ENCODE data around the gene MTA2. TPM values are rescaled to one million over a fixed set of nuclear protein-coding genes. Genes with fewer than 3 reads are reported as not detected.

The MTA2 gene
- polyA plus RNA-seq, 2 of the 4 experiments (the other 2 are of a cell fraction), result 21.8 to 85.0 TPM

DNA sequence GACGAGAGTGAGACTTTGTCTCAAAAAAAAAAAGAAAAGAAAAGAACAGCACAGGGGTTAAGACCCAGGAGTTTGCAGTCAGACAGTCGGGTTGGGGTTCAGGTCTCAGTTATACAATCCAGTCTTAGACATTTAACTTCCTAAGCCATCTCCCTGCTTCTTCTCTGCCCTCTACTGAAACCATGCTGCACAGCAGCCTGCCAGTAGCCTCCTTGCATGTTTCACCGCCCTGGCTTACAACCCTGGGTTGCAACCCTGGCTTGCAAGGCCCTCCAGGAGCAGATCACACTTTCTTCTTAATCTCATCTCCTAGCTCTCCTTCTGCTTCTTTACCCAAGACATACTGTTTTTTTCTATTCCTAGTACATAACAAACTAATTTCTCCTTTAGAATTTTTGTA, 26.0 kb upstream of the MTA2 start:
- CTCF ChIA-PET, result interaction anchor here (0.6 to 1.8 kb wide), 5 partner anchors 11 to 33 kb away, joined by 3 to 5 read pairs (median 3); partner anchors contain the start of gene EML3
- Histone ChIP-seq H3K4me3 (no peak overlapping the region), H3K27ac (no peak overlapping the region), H3K4me1 (no peaks in the 10 kb centered on the region), H3K9me3 (no peaks in the 10 kb centered on the region), H3K4me2 (no peak overlapping the region)
- 88% methylated on average over 3 of the region's 3 CpGs for WGBS (ENCODE audit: missing lambda C conversion rate)
- POLR2A ChIA-PET, result no interaction called here
- ATAC-seq (peak; percentile 42 to 64; a peak in 4 of 6 replicates), DNase-seq (ENCODE audit: low read depth in 1 of 2, low spot score in 1 of 2) (peak in 1 of 2 experiments; percentile 36), FAIRE-seq (no peak)
- no peak for TF ChIP-seq RAD21 (conservative IDR thresholded peaks at IDR 0.05 in 1 of 2, IDR thresholded peaks at IDR 0.05 in 1 of 2)
- no peak for TF ChIP-seq FOSB (CRISPR knock-in tag; IDR thresholded peaks at IDR 0.05)
- TF ChIP-seq RARB (CRISPR knock-in tag; IDR thresholded peaks at IDR 0.05), result no peak

DNA sequence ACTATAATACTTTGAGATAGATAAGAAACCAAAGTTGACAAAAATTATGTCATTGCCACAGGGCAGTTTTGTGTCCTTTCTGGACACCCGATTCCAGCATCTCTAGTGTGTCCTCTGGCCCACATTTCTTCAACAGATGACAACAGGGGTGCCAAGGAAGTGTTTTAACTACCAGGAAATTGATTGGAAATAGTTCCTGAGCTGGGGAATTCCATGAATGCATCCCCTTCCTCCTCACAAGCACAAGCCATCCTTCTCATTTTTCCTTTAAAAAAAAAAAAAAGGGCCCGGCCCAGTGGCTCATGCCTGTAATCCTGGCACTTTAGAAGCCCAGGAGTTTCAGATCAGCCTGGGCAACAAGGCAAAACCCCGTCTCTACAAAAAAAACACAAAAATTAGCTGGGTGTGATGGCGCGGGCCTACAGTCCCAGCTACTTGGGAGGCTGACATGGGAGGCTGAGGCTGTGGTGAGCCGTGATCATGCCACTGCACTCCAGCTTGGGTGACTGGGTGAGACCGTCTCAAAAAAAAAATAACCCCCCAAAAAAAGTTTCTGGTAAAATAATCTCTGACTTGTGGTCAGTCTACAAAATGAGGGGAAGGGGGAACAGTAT, 20.9 kb upstream of the MTA2 start:
- WGBS (ENCODE audit: missing lambda C conversion rate), result 94% methylated on average over 7 of the region's 7 CpGs
- TF ChIP-seq SMC3 (IDR thresholded peaks at IDR 0.05), result no peak
- TF ChIP-seq EP300 (IDR thresholded peaks at IDR 0.05), result no peak
- TF ChIP-seq, protein P1, sequence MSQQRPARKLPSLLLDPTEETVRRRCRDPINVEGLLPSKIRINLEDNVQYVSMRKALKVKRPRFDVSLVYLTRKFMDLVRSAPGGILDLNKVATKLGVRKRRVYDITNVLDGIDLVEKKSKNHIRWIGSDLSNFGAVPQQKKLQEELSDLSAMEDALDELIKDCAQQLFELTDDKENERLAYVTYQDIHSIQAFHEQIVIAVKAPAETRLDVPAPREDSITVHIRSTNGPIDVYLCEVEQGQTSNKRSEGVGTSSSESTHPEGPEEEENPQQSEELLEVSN (IDR thresholded peaks at IDR 0.05; ENCODE audit: borderline replicate concordance, low read depth), result no peak
- 0 out of 2 replicates have a peak, but pooled peaks have one; percentile 13 for TF ChIP-seq HOXB5 (CRISPR knock-in tag; IDR thresholded peaks at IDR 0.05)
- TF ChIP-seq GATA3 (IDR thresholded peaks at IDR 0.05; ENCODE audit: borderline replicate concordance), result no peak
- TF ChIP-seq, protein P2, sequence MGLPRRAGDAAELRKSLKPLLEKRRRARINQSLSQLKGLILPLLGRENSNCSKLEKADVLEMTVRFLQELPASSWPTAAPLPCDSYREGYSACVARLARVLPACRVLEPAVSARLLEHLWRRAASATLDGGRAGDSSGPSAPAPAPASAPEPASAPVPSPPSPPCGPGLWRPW (IDR thresholded peaks at IDR 0.05), result no peak
- TF ChIP-seq FOXS1 (CRISPR knock-in tag; IDR thresholded peaks at IDR 0.05), result no peak
- Histone ChIP-seq H3K4me3 (peak overlapping the region; percentile 20; the same call in 2 of the 3 replicates), H3K4me1 (peaks cover 15% of the 10 kb centered on the region), H3K4me2 (peak overlapping the region; percentile 69), H3K9me3 (no peaks in the 10 kb centered on the region), H3K27ac (peak overlapping the region; percentile 75 to 92)
- FAIRE-seq (no peak), DNase-seq (ENCODE audit: low read depth in 1 of 2, low spot score in 1 of 2) (no peak), ATAC-seq (no peak)
- CTCF ChIA-PET, result interaction anchor here (1.0 to 4.9 kb wide), 8 partner anchors 10 to 198 kb away, joined by 3 to 48 read pairs (median 4); partner anchors contain the start of genes EML3, ROM1 and TUT1
- POLR2A ChIA-PET, result interaction anchor here (0.5 to 4.6 kb wide), 11 partner anchors 21 to 219 kb away, joined by 3 to 48 read pairs (median 6); partner anchors contain the start of genes C11orf98, CSKMT, EEF1G and GANAB

DNA sequence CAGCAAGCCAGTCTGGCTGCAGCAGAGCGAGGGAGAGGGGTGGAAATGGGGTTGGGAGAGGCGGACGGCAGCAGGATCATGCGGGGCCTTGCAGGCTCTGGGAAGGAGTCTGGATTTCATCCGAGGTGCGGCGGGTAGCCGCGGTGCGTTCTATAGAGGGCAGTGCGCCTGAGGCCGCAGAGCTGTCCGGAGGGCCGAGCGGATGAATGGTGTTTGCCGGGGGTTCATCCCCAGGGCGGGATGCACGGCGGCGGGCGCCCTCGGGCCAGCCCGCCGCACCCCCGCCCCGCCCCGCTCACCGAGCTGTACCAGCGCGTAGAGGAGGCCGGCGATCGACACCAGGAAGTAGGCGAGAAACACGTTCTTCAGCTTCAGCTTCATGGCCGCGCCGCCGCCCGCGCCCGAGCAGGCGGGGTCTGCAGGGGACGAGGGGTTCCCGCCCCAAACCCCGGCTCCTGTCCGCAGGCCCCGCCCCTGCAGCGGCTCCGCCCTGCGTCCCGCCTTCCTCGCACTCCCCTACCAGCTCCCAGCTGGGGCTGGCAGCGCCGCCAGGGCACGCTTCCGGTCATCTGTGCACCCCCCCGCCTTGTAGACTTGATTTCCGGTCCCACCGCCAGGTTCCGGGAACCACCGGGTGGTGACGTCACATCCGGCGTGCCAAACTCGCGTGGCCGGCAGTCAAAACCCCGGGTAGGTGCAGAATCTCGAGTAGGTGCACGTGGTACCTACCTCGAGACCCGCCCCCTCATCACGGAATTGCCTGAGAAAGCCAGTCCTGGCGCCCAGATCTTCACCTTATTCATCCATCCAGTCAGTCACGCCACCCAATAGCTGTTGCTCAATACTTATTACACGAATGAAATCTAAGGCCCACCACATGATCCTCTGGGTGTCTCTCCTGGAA, 20.2 kb upstream of the MTA2 start, which contains the start of gene B3GAT3:
B3GAT3 (minus strand) TSS at position 420 of the 904 bp plus-strand sequence; CDS start at position 381, 39 bp downstream.
- FAIRE-seq (no peak), ATAC-seq (peak; percentile 96 to 97), DNase-seq (ENCODE audit: low read depth in 1 of 2, low spot score in 1 of 2) (peak; percentile 99)
- Histone ChIP-seq H3K27ac (peak within 1 kb of the TSS; percentile 92), H3K4me1 (peaks cover 15% of the 10 kb centered on the region), H3K4me2 (peak within 1 kb of the TSS; percentile 99), H3K9me3 (no peaks in the 10 kb centered on the region), H3K4me3 (peak within 1 kb of the TSS; percentile 77)
- 3% methylated on average over 58 of the region's 77 CpGs for WGBS (ENCODE audit: missing lambda C conversion rate)
- ChIA-PET CTCF (interaction anchor here (0.6 to 4.9 kb wide), 13 partner anchors 10 to 216 kb away, joined by 3 to 48 read pairs (median 4); partner anchors contain the start of genes C11orf98, CSKMT, EML3 and ROM1), POLR2A (interaction anchor here (0.5 to 4.6 kb wide), 17 partner anchors 9 to 220 kb away, joined by 3 to 48 read pairs (median 5); partner anchors contain the start of genes C11orf98, CSKMT, EEF1G and EML3)
- TF ChIP-seq MAFK (IDR thresholded peaks at IDR 0.05; ENCODE audit: partially characterized antibody) (no peak), TFCP2L1 (CRISPR knock-in tag; IDR thresholded peaks at IDR 0.05) (no peak), EHMT2 (IDR thresholded peaks at IDR 0.05; ENCODE audit: low read depth) (no peak), CHD4 (IDR thresholded peaks at IDR 0.05; ENCODE audit: borderline replicate concordance) (no peak), POLR2AphosphoS2 (conservative IDR thresholded peaks at IDR 0.05; ENCODE audit: low read length) (0 out of 2 replicates have a peak, but pooled peaks have one; percentile 36), HOXB13 (CRISPR knock-in tag; IDR thresholded peaks at IDR 0.05; ENCODE audit: low read depth) (peak; percentile 92), HDAC2 (IDR thresholded peaks at IDR 0.05) (no peak), ZNF302 (CRISPR knock-in tag; IDR thresholded peaks at IDR 0.05) (no peak), BHLHE40 (IDR thresholded peaks at IDR 0.05; ENCODE audit: low read depth, low read length) (no peak), GATA3 (IDR thresholded peaks at IDR 0.05; ENCODE audit: borderline replicate concordance) (peak; percentile 40; the same call in 1 of the 2 replicates), KDM1A (IDR thresholded peaks at IDR 0.05; ENCODE audit: low read depth) (no peak)
- TF ChIP-seq, protein P3, sequence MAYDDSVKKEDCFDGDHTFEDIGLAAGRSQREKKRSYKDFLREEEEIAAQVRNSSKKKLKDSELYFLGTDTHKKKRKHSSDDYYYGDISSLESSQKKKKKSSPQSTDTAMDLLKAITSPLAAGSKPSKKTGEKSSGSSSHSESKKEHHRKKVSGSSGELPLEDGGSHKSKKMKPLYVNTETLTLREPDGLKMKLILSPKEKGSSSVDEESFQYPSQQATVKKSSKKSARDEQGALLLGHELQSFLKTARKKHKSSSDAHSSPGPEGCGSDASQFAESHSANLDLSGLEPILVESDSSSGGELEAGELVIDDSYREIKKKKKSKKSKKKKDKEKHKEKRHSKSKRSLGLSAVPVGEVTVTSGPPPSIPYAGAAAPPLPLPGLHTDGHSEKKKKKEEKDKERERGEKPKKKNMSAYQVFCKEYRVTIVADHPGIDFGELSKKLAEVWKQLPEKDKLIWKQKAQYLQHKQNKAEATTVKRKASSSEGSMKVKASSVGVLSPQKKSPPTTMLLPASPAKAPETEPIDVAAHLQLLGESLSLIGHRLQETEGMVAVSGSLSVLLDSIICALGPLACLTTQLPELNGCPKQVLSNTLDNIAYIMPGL (CRISPR knock-in tag; IDR thresholded peaks at IDR 0.05; ENCODE audit: borderline replicate concordance), result no peak
- TF ChIP-seq, protein P2 (IDR thresholded peaks at IDR 0.05), result no peak
- TF ChIP-seq, protein P4, sequence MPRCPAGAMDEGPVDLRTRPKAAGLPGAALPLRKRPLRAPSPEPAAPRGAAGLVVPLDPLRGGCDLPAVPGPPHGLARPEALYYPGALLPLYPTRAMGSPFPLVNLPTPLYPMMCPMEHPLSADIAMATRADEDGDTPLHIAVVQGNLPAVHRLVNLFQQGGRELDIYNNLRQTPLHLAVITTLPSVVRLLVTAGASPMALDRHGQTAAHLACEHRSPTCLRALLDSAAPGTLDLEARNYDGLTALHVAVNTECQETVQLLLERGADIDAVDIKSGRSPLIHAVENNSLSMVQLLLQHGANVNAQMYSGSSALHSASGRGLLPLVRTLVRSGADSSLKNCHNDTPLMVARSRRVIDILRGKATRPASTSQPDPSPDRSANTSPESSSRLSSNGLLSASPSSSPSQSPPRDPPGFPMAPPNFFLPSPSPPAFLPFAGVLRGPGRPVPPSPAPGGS (IDR thresholded peaks at IDR 0.05), result peak; percentile 89
- TF ChIP-seq, protein P5, sequence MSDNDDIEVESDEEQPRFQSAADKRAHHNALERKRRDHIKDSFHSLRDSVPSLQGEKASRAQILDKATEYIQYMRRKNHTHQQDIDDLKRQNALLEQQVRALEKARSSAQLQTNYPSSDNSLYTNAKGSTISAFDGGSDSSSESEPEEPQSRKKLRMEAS (IDR thresholded peaks at IDR 0.05), result peak; percentile 99
